Ishikawa (cell line): ENCODE measurements around the gene ZNF618.

Source experiments
- CEBPB ChIP-seq: IDR thresholded peaks from 2 replicates; pipeline ENCODE4 v1.6.1; 2012
- CREB1 ChIP-seq: IDR thresholded peaks from 2 replicates; pipeline ENCODE4 v1.6.1; 2012; ENCODE audit warnings: low read depth
- EGR1 ChIP-seq: IDR thresholded peaks from 2 replicates; pipeline ENCODE4 v1.6.1; 2012
- EP300 ChIP-seq: IDR thresholded peaks from 2 replicates; pipeline ENCODE4 v1.6.1; 2012; ENCODE audit warnings: borderline replicate concordance
- FOXM1 ChIP-seq: IDR thresholded peaks from 2 replicates; pipeline ENCODE4 v1.6.1; 2012; ENCODE audit warnings: low read depth, borderline replicate concordance
- NFIC ChIP-seq: IDR thresholded peaks from 2 replicates; pipeline ENCODE4 v1.6.1; 2012
- RAD21 ChIP-seq: IDR thresholded peaks from 2 replicates; pipeline ENCODE4 v1.6.1; 2012; ENCODE audit warnings: low read depth
- TAF1 ChIP-seq: IDR thresholded peaks from 2 replicates; pipeline ENCODE4 v1.6.1; 2012; ENCODE audit warnings: low read depth, mild to moderate bottlenecking
- TCF12 ChIP-seq: IDR thresholded peaks from 2 replicates; pipeline ENCODE4 v1.6.1; 2012; ENCODE audit warnings: low read depth
- TEAD4 ChIP-seq: IDR thresholded peaks from 2 replicates; pipeline ENCODE4 v1.6.1; 2012
- YY1 ChIP-seq: IDR thresholded peaks from 2 replicates; pipeline ENCODE4 v1.6.1; 2012; ENCODE audit warnings: low read depth
- ZBTB7A ChIP-seq: IDR thresholded peaks from 2 replicates; pipeline ENCODE4 v1.6.1; 2012; ENCODE audit warnings: low read depth
- TF ChIP-seq, protein P1 (sequence below): IDR thresholded peaks from 2 replicates; pipeline ENCODE4 v1.6.1; 2012; ENCODE audit warnings: low read depth, mild to moderate bottlenecking
- TF ChIP-seq, protein P2 (sequence below): IDR thresholded peaks from 2 replicates; pipeline ENCODE4 v1.6.1; 2012
- TF ChIP-seq, protein P3 (sequence below): IDR thresholded peaks from 2 replicates; pipeline ENCODE4 v1.6.1; 2012

Gene ZNF618

DNA sequence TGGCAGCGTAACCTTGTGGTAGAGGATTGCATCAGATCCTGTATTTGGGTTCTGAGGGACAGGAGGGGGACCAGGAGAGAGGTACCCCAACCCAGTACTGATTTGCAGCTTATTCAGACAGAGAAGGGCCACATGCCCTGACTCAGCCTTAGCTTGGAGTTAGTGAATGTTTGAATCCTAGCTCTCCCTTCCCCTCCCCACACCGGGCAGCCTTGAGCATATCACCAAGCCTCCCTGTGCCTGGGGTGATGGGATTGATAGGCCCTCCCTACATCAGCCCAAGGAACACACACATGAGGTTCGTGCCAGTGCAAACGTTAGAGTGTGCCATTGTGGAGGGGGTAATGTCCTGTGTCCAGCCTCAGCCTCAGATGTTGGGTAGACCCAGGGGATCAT, 130.0 kb downstream of the ZNF618 start:
- TF ChIP-seq RAD21 = no peak
- TF ChIP-seq NFIC = no peak
- TF ChIP-seq, protein P1, sequence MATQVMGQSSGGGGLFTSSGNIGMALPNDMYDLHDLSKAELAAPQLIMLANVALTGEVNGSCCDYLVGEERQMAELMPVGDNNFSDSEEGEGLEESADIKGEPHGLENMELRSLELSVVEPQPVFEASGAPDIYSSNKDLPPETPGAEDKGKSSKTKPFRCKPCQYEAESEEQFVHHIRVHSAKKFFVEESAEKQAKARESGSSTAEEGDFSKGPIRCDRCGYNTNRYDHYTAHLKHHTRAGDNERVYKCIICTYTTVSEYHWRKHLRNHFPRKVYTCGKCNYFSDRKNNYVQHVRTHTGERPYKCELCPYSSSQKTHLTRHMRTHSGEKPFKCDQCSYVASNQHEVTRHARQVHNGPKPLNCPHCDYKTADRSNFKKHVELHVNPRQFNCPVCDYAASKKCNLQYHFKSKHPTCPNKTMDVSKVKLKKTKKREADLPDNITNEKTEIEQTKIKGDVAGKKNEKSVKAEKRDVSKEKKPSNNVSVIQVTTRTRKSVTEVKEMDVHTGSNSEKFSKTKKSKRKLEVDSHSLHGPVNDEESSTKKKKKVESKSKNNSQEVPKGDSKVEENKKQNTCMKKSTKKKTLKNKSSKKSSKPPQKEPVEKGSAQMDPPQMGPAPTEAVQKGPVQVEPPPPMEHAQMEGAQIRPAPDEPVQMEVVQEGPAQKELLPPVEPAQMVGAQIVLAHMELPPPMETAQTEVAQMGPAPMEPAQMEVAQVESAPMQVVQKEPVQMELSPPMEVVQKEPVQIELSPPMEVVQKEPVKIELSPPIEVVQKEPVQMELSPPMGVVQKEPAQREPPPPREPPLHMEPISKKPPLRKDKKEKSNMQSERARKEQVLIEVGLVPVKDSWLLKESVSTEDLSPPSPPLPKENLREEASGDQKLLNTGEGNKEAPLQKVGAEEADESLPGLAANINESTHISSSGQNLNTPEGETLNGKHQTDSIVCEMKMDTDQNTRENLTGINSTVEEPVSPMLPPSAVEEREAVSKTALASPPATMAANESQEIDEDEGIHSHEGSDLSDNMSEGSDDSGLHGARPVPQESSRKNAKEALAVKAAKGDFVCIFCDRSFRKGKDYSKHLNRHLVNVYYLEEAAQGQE = no peak
- TF ChIP-seq FOXM1 = no peak
- TF ChIP-seq ZBTB7A = no peak
- TF ChIP-seq CREB1 = no peak
- TF ChIP-seq YY1 = no peak
- TF ChIP-seq, protein P2, sequence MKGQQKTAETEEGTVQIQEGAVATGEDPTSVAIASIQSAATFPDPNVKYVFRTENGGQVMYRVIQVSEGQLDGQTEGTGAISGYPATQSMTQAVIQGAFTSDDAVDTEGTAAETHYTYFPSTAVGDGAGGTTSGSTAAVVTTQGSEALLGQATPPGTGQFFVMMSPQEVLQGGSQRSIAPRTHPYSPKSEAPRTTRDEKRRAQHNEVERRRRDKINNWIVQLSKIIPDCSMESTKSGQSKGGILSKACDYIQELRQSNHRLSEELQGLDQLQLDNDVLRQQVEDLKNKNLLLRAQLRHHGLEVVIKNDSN = no peak
- no peak for TF ChIP-seq TCF12
- TF ChIP-seq EGR1 = no peak
- no peak for TF ChIP-seq CEBPB
- no peak for TF ChIP-seq EP300
- no peak for TF ChIP-seq TEAD4
- TF ChIP-seq, protein P3, sequence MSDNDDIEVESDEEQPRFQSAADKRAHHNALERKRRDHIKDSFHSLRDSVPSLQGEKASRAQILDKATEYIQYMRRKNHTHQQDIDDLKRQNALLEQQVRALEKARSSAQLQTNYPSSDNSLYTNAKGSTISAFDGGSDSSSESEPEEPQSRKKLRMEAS = no peak
- no peak for TF ChIP-seq TAF1

DNA sequence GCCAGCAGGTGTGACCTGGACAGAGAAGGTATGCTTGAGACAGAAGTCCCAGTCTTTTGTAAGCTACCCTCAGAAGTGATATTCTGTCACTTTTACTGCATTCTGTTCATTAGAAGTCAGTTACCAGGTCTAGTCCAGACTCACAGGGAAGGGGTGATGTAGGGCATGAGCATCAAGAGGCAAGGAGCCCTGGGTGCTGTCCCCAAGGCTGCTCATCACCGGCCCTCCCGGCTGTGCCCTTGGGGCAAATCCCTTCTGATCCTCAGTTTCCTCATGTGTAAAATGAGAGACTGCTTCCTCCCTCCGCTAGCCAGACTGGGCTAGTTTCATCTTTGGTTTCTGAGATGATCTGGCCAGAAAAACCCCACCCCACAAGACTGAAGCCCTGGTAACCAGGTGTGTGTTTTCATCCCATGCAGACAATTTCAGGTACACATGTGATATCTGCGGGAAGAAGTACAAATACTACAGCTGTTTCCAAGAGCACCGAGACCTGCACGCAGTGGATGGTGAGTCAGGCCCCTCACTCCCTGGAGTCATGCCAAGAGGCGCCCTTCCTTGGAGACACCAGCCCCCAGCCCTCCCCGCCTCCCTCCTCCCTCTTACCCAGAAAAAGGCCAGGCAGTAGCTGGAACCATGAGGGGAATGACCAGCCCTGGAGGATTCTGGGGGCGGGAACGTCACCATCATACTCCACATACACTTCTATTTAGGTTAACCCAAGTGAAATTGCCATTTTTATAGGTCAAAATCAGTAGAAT, 131.0 kb downstream of the ZNF618 start:
- TF ChIP-seq FOXM1 (no peak), TCF12 (no peak), RAD21 (no peak), EP300 (no peak), ZBTB7A (no peak), YY1 (no peak), TAF1 (no peak), EGR1 (no peak), NFIC (no peak), CEBPB (no peak)
- TF ChIP-seq, protein P1 = no peak
- TF ChIP-seq, protein P2 = no peak
- TF ChIP-seq, protein P3 = no peak

DNA sequence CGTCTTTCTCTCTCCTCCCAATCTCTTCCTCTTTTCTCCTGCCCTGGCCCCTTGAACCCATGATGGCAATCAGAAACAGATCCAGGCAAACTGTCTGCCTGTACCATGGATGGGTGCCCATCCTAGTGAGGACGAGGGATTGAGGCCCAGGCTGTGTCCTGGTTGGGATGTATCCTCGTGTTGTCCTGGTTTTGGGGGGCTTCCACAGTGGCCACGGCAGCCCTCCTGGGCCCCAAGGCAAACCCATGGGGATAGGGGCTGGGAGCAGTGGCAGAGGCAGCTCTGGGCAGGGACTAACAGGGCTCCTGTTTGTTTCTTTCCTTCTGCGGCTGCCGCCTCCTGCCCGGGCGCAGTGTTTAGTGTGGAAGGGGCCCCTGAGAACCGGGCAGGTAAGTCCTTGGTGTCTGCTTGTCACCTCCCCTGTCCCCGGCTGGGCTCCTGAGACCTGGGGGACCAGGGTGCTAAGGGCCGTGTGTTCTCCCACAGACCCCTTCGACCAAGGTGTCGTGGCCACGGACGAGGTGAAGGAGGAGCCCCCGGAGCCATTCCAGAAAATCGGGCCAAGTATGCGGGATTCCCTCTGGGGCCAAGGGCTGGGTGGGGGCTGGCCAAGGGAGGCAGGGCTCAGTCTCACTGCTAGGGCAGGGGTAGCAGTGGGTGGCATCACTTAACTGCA, 132.0 kb downstream of the ZNF618 start:
- TF ChIP-seq EGR1 = no peak
- TF ChIP-seq, protein P2 = no peak

DNA sequence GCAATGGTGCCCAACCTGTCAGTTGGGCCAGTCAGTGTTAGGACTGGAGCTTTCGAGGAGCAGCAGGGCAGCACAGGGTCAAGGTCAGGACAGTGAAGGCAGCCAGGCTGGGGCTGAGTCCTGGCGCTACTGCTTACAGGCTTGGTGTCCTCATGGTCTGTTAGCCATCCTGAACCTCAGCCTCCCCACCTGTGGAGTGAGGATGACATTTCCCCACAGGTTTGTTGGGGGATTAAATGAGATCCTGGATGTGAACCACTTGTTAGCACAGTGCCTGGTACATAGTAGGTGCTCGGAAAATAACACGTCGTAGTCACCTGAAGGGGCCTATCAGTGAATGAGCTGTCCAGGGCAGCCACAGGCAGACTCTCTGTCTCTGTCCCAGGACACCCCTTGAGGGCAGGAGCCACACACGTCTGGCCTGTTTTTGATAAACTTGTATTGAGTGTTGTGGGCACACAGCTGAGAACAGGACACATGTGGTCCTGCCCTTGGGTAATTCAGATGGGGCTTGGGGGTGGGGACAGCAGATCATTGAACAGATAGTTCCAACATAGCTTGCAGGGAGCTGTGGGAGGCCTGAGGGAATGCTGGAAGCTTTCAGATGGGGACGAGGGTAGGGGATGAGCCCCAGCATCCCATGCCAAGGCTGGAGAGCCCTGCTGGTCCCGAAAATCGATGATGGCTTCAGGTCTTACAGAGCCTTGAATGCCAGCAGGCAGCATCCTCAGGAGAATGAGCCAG, 132.7 kb downstream of the ZNF618 start:
- TF ChIP-seq, protein P1 = no peak
- no peak for TF ChIP-seq NFIC
- TF ChIP-seq CEBPB = no peak
- TF ChIP-seq, protein P3 = no peak
- no peak for TF ChIP-seq EP300
- no peak for TF ChIP-seq FOXM1
- no peak for TF ChIP-seq RAD21
- no peak for TF ChIP-seq CREB1
- TF ChIP-seq YY1 = no peak
- no peak for TF ChIP-seq TCF12
- TF ChIP-seq EGR1 = no peak
- TF ChIP-seq TAF1 = no peak
- no peak for TF ChIP-seq ZBTB7A
- TF ChIP-seq, protein P2 = no peak
- no peak for TF ChIP-seq TEAD4
